Endothelial cell (in vitro differentiated cells): ENCODE data around the gene H2BW1. TPM values are rescaled to one million over a fixed set of nuclear protein-coding genes. Genes with fewer than 3 reads are reported as not detected.
"Not testable (repeated sequence)": the region's sequence is repeated elsewhere in the genome, so short reads cannot be mapped to it uniquely, and the experiment has no call there.

Experiments
- DNase-seq: peaks from one replicate; pipeline ENCODE4 v3.0.0; 2021; ENCODE audit warnings: low spot score
- H3K27ac Mint-ChIP-seq: one replicate; pipeline ENCODE4 v1.8.0; 2021; ENCODE audit warnings: mixed read lengths, inconsistent platforms; ENCODE audit not compliant: unreplicated experiment
- H3K27me3 Mint-ChIP-seq: one replicate; pipeline ENCODE4 v1.8.0; 2021; ENCODE audit warnings: mild to moderate bottlenecking, moderate library complexity, mixed read lengths, inconsistent platforms; ENCODE audit not compliant: unreplicated experiment
- H3K36me3 Mint-ChIP-seq: one replicate; pipeline ENCODE4 v1.8.0; 2021; ENCODE audit warnings: mild to moderate bottlenecking, low read depth, mixed read lengths, inconsistent platforms; ENCODE audit not compliant: unreplicated experiment
- H3K4me1 Mint-ChIP-seq: one replicate; pipeline ENCODE4 v1.8.0; 2021; ENCODE audit warnings: mild to moderate bottlenecking, mixed read lengths, inconsistent platforms; ENCODE audit not compliant: unreplicated experiment
- H3K4me3 Mint-ChIP-seq: one replicate; pipeline ENCODE4 v1.8.0; 2021; ENCODE audit warnings: mild to moderate bottlenecking, mixed read lengths, inconsistent platforms; ENCODE audit not compliant: unreplicated experiment
- H3K9me3 Mint-ChIP-seq: one replicate; pipeline ENCODE4 v1.8.0; 2021; ENCODE audit warnings: mixed read lengths, inconsistent platforms; ENCODE audit not compliant: unreplicated experiment
- CTCF ChIP-seq: fragments of 200-600 bp; sonication (generic); IDR thresholded peaks from one replicate; pipeline ENCODE4 v1.5.0; 2021; ENCODE audit warnings: antibody characterized with exemption; ENCODE audit not compliant: unreplicated experiment
- total RNA-seq: library from RNA; stranded (reverse); fragmentation: NEBNext Ultra II Directional; extraction: Animal tissue kit (Norgen Biotek cat#: 25700); gene quantifications from one replicate; pipeline ENCODE4 v1.2.1, GENCODE V29; 2021; ENCODE audit not compliant: unreplicated experiment

The H2BW1 gene
- total RNA-seq, 1 donor from 2014 or later: not detected

- H3K27me3 Mint-ChIP-seq: peaks cover 1% of the 10 kb centered on the region
- H3K4me1 Mint-ChIP-seq: peaks cover 11% of the 10 kb centered on the region
- H3K9me3 Mint-ChIP-seq: no peaks in the 10 kb centered on the region
- no peaks in the 10 kb centered on the region for H3K36me3 Mint-ChIP-seq
- DNase-seq: no peak
- TF ChIP-seq CTCF: no peak
- H3K27ac Mint-ChIP-seq: no peak overlapping the region
- H3K4me3 Mint-ChIP-seq: no peak overlapping the region
Measured at GRCh38 chrX:103999234-103999633, 14.3 kb downstream of the H2BW1 start.

- not testable (repeated sequence) for H3K9me3 Mint-ChIP-seq, H3K36me3 Mint-ChIP-seq, H3K27me3 Mint-ChIP-seq, H3K4me1 Mint-ChIP-seq, DNase-seq, H3K4me3 Mint-ChIP-seq, H3K27ac Mint-ChIP-seq
Measured at GRCh38 chrX:103983508-103983907, 30.0 kb downstream of the H2BW1 start.

GRCh38 chrX:103962411-103963278 lies 50.9 kb downstream of the H2BW1 start, which contains the start of gene TMSB15B:
TMSB15B (plus strand) TSS chrX:103962627.
- not testable (repeated sequence) for H3K36me3 Mint-ChIP-seq, H3K4me3 Mint-ChIP-seq, H3K27ac Mint-ChIP-seq, H3K4me1 Mint-ChIP-seq, DNase-seq, H3K9me3 Mint-ChIP-seq, H3K27me3 Mint-ChIP-seq

Other genes with a start within 250 kb of the H2BW1 start
- 9.6 TPM for gene PLP1, start 236.9 kb downstream of the H2BW1 start, total RNA-seq
- gene RAB9B, start 181.5 kb downstream of the H2BW1 start, total RNA-seq: 2.3 TPM
- 20.1 TPM for gene TMSB15B, start 51.1 kb downstream of the H2BW1 start, total RNA-seq
- gene H2BW2, start 26.2 kb upstream of the H2BW1 start, total RNA-seq: not detected
- gene TMSB15C, start 62.5 kb upstream of the H2BW1 start, total RNA-seq: 8.6 TPM
- 3.6 TPM for gene ZCCHC18, start 98.8 kb upstream of the H2BW1 start, total RNA-seq
- gene SLC25A53, start 143.3 kb upstream of the H2BW1 start, total RNA-seq: 4.4 TPM
- gene FAM199X, start 152.7 kb upstream of the H2BW1 start, total RNA-seq: 23.2 TPM
- gene ESX1, start 241.2 kb upstream of the H2BW1 start, total RNA-seq: not detected